ENCODE measurements around the gene HOXB7. TPM values are rescaled to one million over a fixed set of nuclear protein-coding genes. Genes with fewer than 3 reads are reported as not detected.
A peak's percentile ranks its signal among the peaks of the same experiment; 100 is the strongest.

Gene HOXB7
- total and polyA plus RNA-seq, 2 experiments from 2014 or later: not detected

DNA sequence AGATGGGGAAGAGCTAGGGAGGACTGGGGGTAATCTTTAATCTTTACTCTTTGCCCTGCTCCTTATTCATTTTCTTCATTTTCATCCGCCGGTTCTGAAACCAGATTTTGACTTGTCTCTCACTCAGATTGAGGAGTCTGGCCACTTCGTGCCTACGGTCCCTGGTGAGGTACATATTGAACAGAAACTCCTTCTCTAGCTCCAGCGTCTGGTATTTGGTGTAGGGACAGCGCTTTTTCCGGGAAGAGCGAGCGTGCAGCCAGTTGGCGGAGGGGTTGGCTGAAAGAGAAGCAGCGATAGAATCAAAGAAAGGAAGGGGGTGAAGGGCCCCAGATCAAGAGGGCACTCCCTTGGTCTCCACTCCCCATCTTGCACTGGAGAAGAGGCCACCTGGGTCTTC is 12.0 kb upstream of the HOXB7 start:
- ATAC-seq (no peak), DNase-seq (ENCODE audit: low spot score) (no peak)
- Histone ChIP-seq H3K4me2 (no peak overlapping the region), H3F3A (replicated peaks; ENCODE audit: low read depth) (peaks cover 44% of the 10 kb centered on the region), H3K36me3 (ENCODE audit: insufficient read depth) (no peaks in the 10 kb centered on the region), H3K4me1 (ENCODE audit: insufficient read depth) (peaks cover 32% of the 10 kb centered on the region), H3K9me2 (ENCODE audit: insufficient read depth) (no peaks in the 10 kb centered on the region), H2AFZ (no peak overlapping the region), H3K27me3 (ENCODE audit: insufficient read depth) (peaks cover 100% of the 10 kb centered on the region), H3K27ac (ENCODE audit: low read depth) (no peak overlapping the region), H4K20me1 (replicated peaks; ENCODE audit: insufficient read depth) (peaks cover 50% of the 10 kb centered on the region), H3K79me2 (replicated peaks; ENCODE audit: insufficient read depth) (no peaks in the 10 kb centered on the region), H3K4me3 (no peak overlapping the region)
- H3K4me1 Mint-ChIP-seq: peaks cover 26% of the 10 kb centered on the region
- peaks cover 97% of the 10 kb centered on the region for H3K27me3 Mint-ChIP-seq (ENCODE audit: insufficient read depth, low read depth, poor library complexity)
- H3K27ac Mint-ChIP-seq: no peak overlapping the region
- H3K4me3 Mint-ChIP-seq: no peak overlapping the region
- H3K36me3 Mint-ChIP-seq (ENCODE audit: low read depth): peaks cover 3% of the 10 kb centered on the region; the same call in 2 of the 3 replicates
- H3K9me3 Mint-ChIP-seq: peaks cover 4% of the 10 kb centered on the region; the same call in 2 of the 3 replicates
- TF ChIP-seq JUNB (IDR thresholded peaks at IDR 0.05; ENCODE audit: unreplicated experiment): no peak
- TF ChIP-seq EZH2 (IDR thresholded peaks at IDR 0.05; ENCODE audit: low read depth, unreplicated experiment): peak; percentile 95
- TF ChIP-seq, protein P1, sequence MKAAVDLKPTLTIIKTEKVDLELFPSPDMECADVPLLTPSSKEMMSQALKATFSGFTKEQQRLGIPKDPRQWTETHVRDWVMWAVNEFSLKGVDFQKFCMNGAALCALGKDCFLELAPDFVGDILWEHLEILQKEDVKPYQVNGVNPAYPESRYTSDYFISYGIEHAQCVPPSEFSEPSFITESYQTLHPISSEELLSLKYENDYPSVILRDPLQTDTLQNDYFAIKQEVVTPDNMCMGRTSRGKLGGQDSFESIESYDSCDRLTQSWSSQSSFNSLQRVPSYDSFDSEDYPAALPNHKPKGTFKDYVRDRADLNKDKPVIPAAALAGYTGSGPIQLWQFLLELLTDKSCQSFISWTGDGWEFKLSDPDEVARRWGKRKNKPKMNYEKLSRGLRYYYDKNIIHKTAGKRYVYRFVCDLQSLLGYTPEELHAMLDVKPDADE (IDR thresholded peaks at IDR 0.05): no peak
- no peak for TF ChIP-seq ZNF114 (CRISPR knock-in tag; IDR thresholded peaks at IDR 0.05)
- TF ChIP-seq POLR2AphosphoS5 (IDR thresholded peaks at IDR 0.05; ENCODE audit: low read depth): no peak

DNA sequence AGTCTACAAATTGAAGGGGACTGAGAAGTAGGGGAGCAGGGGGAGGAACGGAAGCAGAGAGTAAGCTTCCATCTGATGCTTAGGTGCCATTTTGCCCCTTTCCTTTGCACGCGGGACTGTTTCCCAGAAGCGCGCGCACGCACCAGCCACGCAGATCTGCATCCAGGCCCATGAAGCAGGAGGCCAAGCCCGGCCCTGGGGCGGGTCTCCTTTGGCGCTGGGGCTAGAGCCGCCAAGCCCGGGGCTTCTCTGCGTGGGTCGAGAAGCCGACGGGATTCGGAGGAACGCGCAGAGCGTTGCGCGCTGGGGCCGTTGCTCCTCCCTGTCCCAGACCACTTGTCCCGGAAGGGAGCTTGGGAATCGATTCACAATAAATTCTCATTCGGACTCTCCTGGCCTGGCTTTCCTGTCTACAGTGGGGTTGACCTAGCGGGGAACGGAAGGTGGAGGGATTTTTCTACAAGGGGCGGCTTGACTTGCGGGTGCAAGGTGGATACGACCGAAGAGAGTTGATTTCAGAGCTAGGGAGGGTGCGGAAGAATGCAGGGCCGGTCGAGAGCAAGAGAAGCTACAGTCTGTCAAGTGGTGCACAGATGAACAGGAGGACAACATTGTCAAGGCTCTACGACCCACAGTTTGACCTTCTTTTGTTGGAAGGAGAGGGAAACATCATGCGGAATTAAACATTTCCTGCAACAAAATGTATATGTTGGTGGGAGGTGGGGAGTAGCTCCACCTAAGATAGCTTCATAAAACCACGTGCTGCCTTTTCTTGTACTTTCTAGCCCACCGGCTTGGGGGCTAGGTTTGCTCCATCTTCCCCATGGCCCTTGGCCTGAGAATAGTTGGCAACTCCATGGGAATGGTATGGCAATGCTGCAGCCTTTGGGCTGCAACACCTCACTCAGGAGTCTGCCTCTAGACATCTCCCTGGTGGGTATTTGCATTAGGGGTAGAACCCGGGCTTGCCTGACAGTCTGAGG is 10.9 kb upstream of the HOXB7 start:
- no peak overlapping the region for H3K4me2 ChIP-seq
- H3K79me2 ChIP-seq (replicated peaks; ENCODE audit: insufficient read depth): no peaks in the 10 kb centered on the region
- no peak overlapping the region for H2AFZ ChIP-seq
- H3K27me3 ChIP-seq (ENCODE audit: insufficient read depth): peaks cover 100% of the 10 kb centered on the region
- ATAC-seq (no peak), DNase-seq (ENCODE audit: low spot score) (no peak)
- H3K4me3 ChIP-seq: no peak overlapping the region
- peak overlapping the region; percentile 6; the same call in 1 of the 3 replicates for H3K4me3 Mint-ChIP-seq
- peaks cover 42% of the 10 kb centered on the region for H3F3A ChIP-seq (replicated peaks; ENCODE audit: low read depth)
- peaks cover 97% of the 10 kb centered on the region for H3K27me3 Mint-ChIP-seq (ENCODE audit: insufficient read depth, low read depth, poor library complexity)
- H3K4me1 Mint-ChIP-seq: peaks cover 21% of the 10 kb centered on the region
- H4K20me1 ChIP-seq (replicated peaks; ENCODE audit: insufficient read depth): peaks cover 51% of the 10 kb centered on the region
- peaks cover 8% of the 10 kb centered on the region; the same call in 2 of the 3 replicates for H3K9me3 Mint-ChIP-seq
- no peaks in the 10 kb centered on the region for H3K36me3 ChIP-seq (ENCODE audit: insufficient read depth)
- H3K27ac ChIP-seq (ENCODE audit: low read depth): no peak overlapping the region
- H3K36me3 Mint-ChIP-seq (ENCODE audit: low read depth): peaks cover 3% of the 10 kb centered on the region; the same call in 2 of the 3 replicates
- no peaks in the 10 kb centered on the region for H3K9me2 ChIP-seq (ENCODE audit: insufficient read depth)
- peaks cover 29% of the 10 kb centered on the region for H3K4me1 ChIP-seq (ENCODE audit: insufficient read depth)
- H3K27ac Mint-ChIP-seq: no peak overlapping the region
- TF ChIP-seq NANOG (IDR thresholded peaks at IDR 0.05; ENCODE audit: borderline replicate concordance) (no peak), JUNB (IDR thresholded peaks at IDR 0.05; ENCODE audit: unreplicated experiment) (no peak), EZH2 (IDR thresholded peaks at IDR 0.05; ENCODE audit: low read depth, unreplicated experiment) (peak; percentile 91), ZNF114 (CRISPR knock-in tag; IDR thresholded peaks at IDR 0.05) (no peak), CREB1 (CRISPR knock-in tag; IDR thresholded peaks at IDR 0.05; ENCODE audit: low read depth) (no peak), POLR2AphosphoS5 (IDR thresholded peaks at IDR 0.05; ENCODE audit: low read depth) (no peak), ZNF331 (CRISPR knock-in tag; IDR thresholded peaks at IDR 0.05; ENCODE audit: low read depth) (no peak)
- TF ChIP-seq, protein P1 (IDR thresholded peaks at IDR 0.05): no peak
- TF ChIP-seq, protein P2, sequence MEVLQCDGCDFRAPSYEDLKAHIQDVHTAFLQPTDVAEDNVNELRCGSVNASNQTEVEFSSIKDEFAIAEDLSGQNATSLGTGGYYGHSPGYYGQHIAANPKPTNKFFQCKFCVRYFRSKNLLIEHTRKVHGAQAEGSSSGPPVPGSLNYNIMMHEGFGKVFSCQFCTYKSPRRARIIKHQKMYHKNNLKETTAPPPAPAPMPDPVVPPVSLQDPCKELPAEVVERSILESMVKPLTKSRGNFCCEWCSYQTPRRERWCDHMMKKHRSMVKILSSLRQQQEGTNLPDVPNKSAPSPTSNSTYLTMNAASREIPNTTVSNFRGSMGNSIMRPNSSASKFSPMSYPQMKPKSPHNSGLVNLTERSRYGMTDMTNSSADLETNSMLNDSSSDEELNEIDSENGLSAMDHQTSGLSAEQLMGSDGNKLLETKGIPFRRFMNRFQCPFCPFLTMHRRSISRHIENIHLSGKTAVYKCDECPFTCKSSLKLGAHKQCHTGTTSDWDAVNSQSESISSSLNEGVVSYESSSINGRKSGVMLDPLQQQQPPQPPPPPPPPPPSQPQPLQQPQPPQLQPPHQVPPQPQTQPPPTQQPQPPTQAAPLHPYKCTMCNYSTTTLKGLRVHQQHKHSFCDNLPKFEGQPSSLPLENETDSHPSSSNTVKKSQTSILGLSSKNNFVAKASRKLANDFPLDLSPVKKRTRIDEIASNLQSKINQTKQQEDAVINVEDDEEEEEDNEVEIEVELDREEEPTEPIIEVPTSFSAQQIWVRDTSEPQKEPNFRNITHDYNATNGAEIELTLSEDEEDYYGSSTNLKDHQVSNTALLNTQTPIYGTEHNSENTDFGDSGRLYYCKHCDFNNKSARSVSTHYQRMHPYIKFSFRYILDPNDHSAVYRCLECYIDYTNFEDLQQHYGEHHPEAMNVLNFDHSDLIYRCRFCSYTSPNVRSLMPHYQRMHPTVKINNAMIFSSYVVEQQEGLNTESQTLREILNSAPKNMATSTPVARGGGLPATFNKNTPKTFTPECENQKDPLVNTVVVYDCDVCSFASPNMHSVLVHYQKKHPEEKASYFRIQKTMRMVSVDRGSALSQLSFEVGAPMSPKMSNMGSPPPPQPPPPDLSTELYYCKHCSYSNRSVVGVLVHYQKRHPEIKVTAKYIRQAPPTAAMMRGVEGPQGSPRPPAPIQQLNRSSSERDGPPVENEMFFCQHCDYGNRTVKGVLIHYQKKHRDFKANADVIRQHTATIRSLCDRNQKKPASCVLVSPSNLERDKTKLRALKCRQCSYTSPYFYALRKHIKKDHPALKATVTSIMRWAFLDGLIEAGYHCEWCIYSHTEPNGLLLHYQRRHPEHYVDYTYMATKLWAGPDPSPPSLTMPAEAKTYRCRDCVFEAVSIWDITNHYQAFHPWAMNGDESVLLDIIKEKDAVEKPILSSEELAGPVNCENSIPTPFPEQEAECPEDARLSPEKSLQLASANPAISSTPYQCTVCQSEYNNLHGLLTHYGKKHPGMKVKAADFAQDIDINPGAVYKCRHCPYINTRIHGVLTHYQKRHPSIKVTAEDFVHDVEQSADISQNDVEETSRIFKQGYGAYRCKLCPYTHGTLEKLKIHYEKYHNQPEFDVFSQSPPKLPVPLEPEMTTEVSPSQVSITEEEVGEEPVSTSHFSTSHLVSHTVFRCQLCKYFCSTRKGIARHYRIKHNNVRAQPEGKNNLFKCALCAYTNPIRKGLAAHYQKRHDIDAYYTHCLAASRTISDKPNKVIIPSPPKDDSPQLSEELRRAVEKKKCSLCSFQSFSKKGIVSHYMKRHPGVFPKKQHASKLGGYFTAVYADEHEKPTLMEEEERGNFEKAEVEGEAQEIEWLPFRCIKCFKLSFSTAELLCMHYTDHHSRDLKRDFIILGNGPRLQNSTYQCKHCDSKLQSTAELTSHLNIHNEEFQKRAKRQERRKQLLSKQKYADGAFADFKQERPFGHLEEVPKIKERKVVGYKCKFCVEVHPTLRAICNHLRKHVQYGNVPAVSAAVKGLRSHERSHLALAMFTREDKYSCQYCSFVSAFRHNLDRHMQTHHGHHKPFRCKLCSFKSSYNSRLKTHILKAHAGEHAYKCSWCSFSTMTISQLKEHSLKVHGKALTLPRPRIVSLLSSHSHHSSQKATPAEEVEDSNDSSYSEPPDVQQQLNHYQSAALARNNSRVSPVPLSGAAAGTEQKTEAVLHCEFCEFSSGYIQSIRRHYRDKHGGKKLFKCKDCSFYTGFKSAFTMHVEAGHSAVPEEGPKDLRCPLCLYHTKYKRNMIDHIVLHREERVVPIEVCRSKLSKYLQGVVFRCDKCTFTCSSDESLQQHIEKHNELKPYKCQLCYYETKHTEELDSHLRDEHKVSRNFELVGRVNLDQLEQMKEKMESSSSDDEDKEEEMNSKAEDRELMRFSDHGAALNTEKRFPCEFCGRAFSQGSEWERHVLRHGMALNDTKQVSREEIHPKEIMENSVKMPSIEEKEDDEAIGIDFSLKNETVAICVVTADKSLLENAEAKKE (CRISPR knock-in tag; IDR thresholded peaks at IDR 0.05): no peak

Measured in GM23338 (cell line).